Activated naive CD8-positive, alpha-beta T cell (primary cell): ENCODE results near the gene CHD6.

ENCODE experiments used
- H3K27ac Mint-ChIP-seq: one replicate; pipeline ENCODE4 v1.8.0; 2021; ENCODE audit warnings: mixed read lengths
- H3K27me3 Mint-ChIP-seq: one replicate; pipeline ENCODE4 v1.8.0; 2021; ENCODE audit warnings: mixed read lengths
- H3K36me3 Mint-ChIP-seq: one replicate; pipeline ENCODE4 v1.8.0; 2021; ENCODE audit warnings: mixed read lengths
- H3K4me1 Mint-ChIP-seq: one replicate; pipeline ENCODE4 v1.8.0; 2021; ENCODE audit warnings: low read depth, mixed read lengths
- H3K4me3 Mint-ChIP-seq: one replicate; pipeline ENCODE4 v1.8.0; 2021; ENCODE audit warnings: mild to moderate bottlenecking, mixed read lengths
- H3K9me3 Mint-ChIP-seq: one replicate; pipeline ENCODE4 v1.8.0; 2021; ENCODE audit warnings: low read depth, mixed read lengths

Gene CHD6

GRCh38 chr20:41615110-41615509, 3.1 kb downstream of the CHD6 start:
- Mint-ChIP-seq H3K27me3 (no peaks in the 10 kb centered on the region), H3K4me3 (no peak overlapping the region), H3K27ac (peak overlapping the region; percentile 16), H3K36me3 (no peaks in the 10 kb centered on the region), H3K9me3 (no peaks in the 10 kb centered on the region), H3K4me1 (peaks cover 58% of the 10 kb centered on the region)

- H3K27ac Mint-ChIP-seq = no peak overlapping the region
- H3K9me3 Mint-ChIP-seq = no peaks in the 10 kb centered on the region
- peaks cover 68% of the 10 kb centered on the region for H3K4me1 Mint-ChIP-seq
- H3K4me3 Mint-ChIP-seq = no peak overlapping the region
- no peaks in the 10 kb centered on the region for H3K36me3 Mint-ChIP-seq
- H3K27me3 Mint-ChIP-seq = no peaks in the 10 kb centered on the region
Measured at GRCh38 chr20:41613321-41613720, 4.9 kb downstream of the CHD6 start.

- no peaks in the 10 kb centered on the region for H3K27me3 Mint-ChIP-seq
- H3K4me1 Mint-ChIP-seq = peaks cover 68% of the 10 kb centered on the region
- peaks cover 5% of the 10 kb centered on the region for H3K36me3 Mint-ChIP-seq
- no peaks in the 10 kb centered on the region for H3K9me3 Mint-ChIP-seq
- H3K27ac Mint-ChIP-seq = peak overlapping the region; percentile 13
- H3K4me3 Mint-ChIP-seq = no peak overlapping the region
Measured at GRCh38 chr20:41609474-41609873, 8.7 kb downstream of the CHD6 start.

- no peak overlapping the region for H3K4me3 Mint-ChIP-seq
Measured at GRCh38 chr20:41608606-41609005, 9.6 kb downstream of the CHD6 start.

GRCh38 chr20:41607791-41608190, 10.4 kb downstream of the CHD6 start:
- peaks cover 60% of the 10 kb centered on the region for H3K4me1 Mint-ChIP-seq
- peaks cover 7% of the 10 kb centered on the region for H3K36me3 Mint-ChIP-seq
- H3K4me3 Mint-ChIP-seq = no peak overlapping the region
- no peaks in the 10 kb centered on the region for H3K9me3 Mint-ChIP-seq
- no peak overlapping the region for H3K27ac Mint-ChIP-seq
- H3K27me3 Mint-ChIP-seq = no peaks in the 10 kb centered on the region

More at GRCh38 chr20:41608606-41609005, 9.6 kb downstream of the CHD6 start:
- Mint-ChIP-seq H3K4me1 (peaks cover 65% of the 10 kb centered on the region), H3K27me3 (no peaks in the 10 kb centered on the region), H3K36me3 (peaks cover 7% of the 10 kb centered on the region), H3K9me3 (no peaks in the 10 kb centered on the region), H3K27ac (no peak overlapping the region)

- peaks cover 18% of the 10 kb centered on the region for H3K9me3 Mint-ChIP-seq
- H3K36me3 Mint-ChIP-seq = peaks cover 28% of the 10 kb centered on the region
- peaks cover 45% of the 10 kb centered on the region for H3K4me1 Mint-ChIP-seq
- no peaks in the 10 kb centered on the region for H3K27me3 Mint-ChIP-seq
- no peak overlapping the region for H3K27ac Mint-ChIP-seq
- H3K4me3 Mint-ChIP-seq = no peak overlapping the region
Measured at GRCh38 chr20:41604002-41604401, 14.2 kb downstream of the CHD6 start.

GRCh38 chr20:41601742-41602141, 16.4 kb downstream of the CHD6 start:
- no peaks in the 10 kb centered on the region for H3K27me3 Mint-ChIP-seq
- peaks cover 26% of the 10 kb centered on the region for H3K4me1 Mint-ChIP-seq
- peaks cover 30% of the 10 kb centered on the region for H3K36me3 Mint-ChIP-seq
- no peak overlapping the region for H3K4me3 Mint-ChIP-seq
- peaks cover 27% of the 10 kb centered on the region for H3K9me3 Mint-ChIP-seq
- no peak overlapping the region for H3K27ac Mint-ChIP-seq

- Mint-ChIP-seq H3K27me3 (no peaks in the 10 kb centered on the region), H3K36me3 (peaks cover 34% of the 10 kb centered on the region), H3K4me1 (peaks cover 24% of the 10 kb centered on the region), H3K4me3 (no peak overlapping the region), H3K27ac (no peak overlapping the region), H3K9me3 (peaks cover 30% of the 10 kb centered on the region)
Measured at GRCh38 chr20:41600926-41601631, 17.1 kb downstream of the CHD6 start.

GRCh38 chr20:41599699-41600104, 18.5 kb downstream of the CHD6 start:
- H3K4me1 Mint-ChIP-seq = peaks cover 19% of the 10 kb centered on the region
- no peak overlapping the region for H3K4me3 Mint-ChIP-seq
- H3K27ac Mint-ChIP-seq = no peak overlapping the region
- peaks cover 42% of the 10 kb centered on the region for H3K36me3 Mint-ChIP-seq
- peaks cover 35% of the 10 kb centered on the region for H3K9me3 Mint-ChIP-seq
- H3K27me3 Mint-ChIP-seq = no peaks in the 10 kb centered on the region

- Mint-ChIP-seq H3K27me3 (no peaks in the 10 kb centered on the region), H3K9me3 (peaks cover 40% of the 10 kb centered on the region), H3K4me3 (no peak overlapping the region), H3K4me1 (peaks cover 23% of the 10 kb centered on the region), H3K36me3 (peaks cover 46% of the 10 kb centered on the region), H3K27ac (no peak overlapping the region)
Measured at GRCh38 chr20:41598719-41599118, 19.5 kb downstream of the CHD6 start.

- Mint-ChIP-seq H3K27me3 (no peaks in the 10 kb centered on the region), H3K4me3 (no peak overlapping the region), H3K4me1 (peaks cover 30% of the 10 kb centered on the region), H3K27ac (no peak overlapping the region), H3K36me3 (peaks cover 33% of the 10 kb centered on the region), H3K9me3 (peaks cover 27% of the 10 kb centered on the region)
Measured at GRCh38 chr20:41594514-41595322, 23.5 kb downstream of the CHD6 start.

- H3K4me3 Mint-ChIP-seq = no peak overlapping the region
- peaks cover 29% of the 10 kb centered on the region for H3K4me1 Mint-ChIP-seq
- no peaks in the 10 kb centered on the region for H3K27me3 Mint-ChIP-seq
- no peak overlapping the region for H3K27ac Mint-ChIP-seq
- H3K36me3 Mint-ChIP-seq = peaks cover 35% of the 10 kb centered on the region
- peaks cover 24% of the 10 kb centered on the region for H3K9me3 Mint-ChIP-seq
Measured at GRCh38 chr20:41592516-41593216, 25.5 kb downstream of the CHD6 start.

- Mint-ChIP-seq H3K36me3 (peaks cover 31% of the 10 kb centered on the region), H3K4me1 (peaks cover 21% of the 10 kb centered on the region), H3K27me3 (no peaks in the 10 kb centered on the region), H3K4me3 (no peak overlapping the region), H3K9me3 (peaks cover 19% of the 10 kb centered on the region), H3K27ac (no peak overlapping the region)
Measured at GRCh38 chr20:41587956-41588355, 30.2 kb downstream of the CHD6 start.

GRCh38 chr20:41587523-41587922, 30.7 kb downstream of the CHD6 start:
- peaks cover 31% of the 10 kb centered on the region for H3K36me3 Mint-ChIP-seq
- H3K27me3 Mint-ChIP-seq = no peaks in the 10 kb centered on the region
- H3K27ac Mint-ChIP-seq = no peak overlapping the region
- no peak overlapping the region for H3K4me3 Mint-ChIP-seq
- peaks cover 21% of the 10 kb centered on the region for H3K4me1 Mint-ChIP-seq
- peaks cover 19% of the 10 kb centered on the region for H3K9me3 Mint-ChIP-seq

GRCh38 chr20:41586772-41587171, 31.4 kb downstream of the CHD6 start:
- Mint-ChIP-seq H3K4me3 (no peak overlapping the region), H3K27me3 (no peaks in the 10 kb centered on the region), H3K4me1 (peaks cover 25% of the 10 kb centered on the region), H3K27ac (no peak overlapping the region), H3K9me3 (peaks cover 19% of the 10 kb centered on the region), H3K36me3 (peaks cover 31% of the 10 kb centered on the region)
